K562 (cell line): ENCODE measurements around the gene TCF4. TPM values are rescaled to one million over a fixed set of nuclear protein-coding genes. Genes with fewer than 3 reads are reported as not detected.

Source experiments
- BMI1 ChIP-seq: fragments of 150-350 bp; IDR thresholded peaks from 2 replicates; pipeline ENCODE4 v1.6.1; 2014; ENCODE audit warnings: low read length
- HMG20B ChIP-seq: fragments of 250-450 bp; sonication (Bioruptor Pico); IDR thresholded peaks from 2 replicates; pipeline ENCODE4 v1.5.0; 2021; ENCODE audit warnings: mild to moderate bottlenecking
- KDM5B ChIP-seq: fragments of 200-600 bp; sonication (generic); IDR thresholded peaks from 2 replicates; pipeline ENCODE4 v1.6.1; 2012; ENCODE audit warnings: low read depth, mild to moderate bottlenecking, moderate library complexity, low read length, control low read depth, inconsistent platforms; ENCODE audit not compliant: insufficient replicate concordance
- NFIX ChIP-seq: fragments of 250-450 bp; sonication (Bioruptor Pico); IDR thresholded peaks from 2 replicates; pipeline ENCODE4 v1.4.0; 2020; ENCODE audit warnings: low read depth, mild to moderate bottlenecking, moderate library complexity
- RUNX1 ChIP-seq: sonication (generic); IDR thresholded peaks from 2 replicates; pipeline ENCODE4 v1.6.1; 2016; ENCODE audit warnings: antibody characterized with exemption, low read depth
- ZBTB8A ChIP-seq: fragments of 450-650 bp; IDR thresholded peaks from 2 replicates; pipeline ENCODE4 v1.6.1; 2018; ENCODE audit warnings: mild to moderate bottlenecking, moderate library complexity; ENCODE audit not compliant: partially characterized antibody
- ZNF282 ChIP-seq: sonication (generic); formaldehyde crosslinking; IDR thresholded peaks from 2 replicates; pipeline ENCODE4 v1.8.1; 2023; ENCODE audit warnings: missing genetic modification reagents
- polyA plus RNA-seq, 8 experiments: library from polyadenylated mRNA; depleted of rRNA in 4 of 8; stranded (reverse) in 5 of 8; unstranded in 3 of 8; fragments of >200 nt; fragmentation: Nextera tagmentation in 2 of 8; fragmentation: Illumina TruSeq in 1 of 8; extraction: Ambion mirVana in 2 of 8; extraction: Trizol in 1 of 8; gene quantifications; 2 replicates each; pipeline versions ENCODE4 v1.2.1 to v1.2.3, GENCODE V29; 2011 to 2014; ENCODE audit warnings: inconsistent platforms in 1 of 8, missing spikeins in 1 of 8
- total RNA-seq, 7 experiments: library from RNA; depleted of rRNA in 6 of 7; stranded (reverse); fragments of >200 nt in 6 of 7; fragmentation: Illumina TruSeq in 2 of 7; extraction: Trizol in 2 of 7; gene quantifications; 2 replicates each; pipeline versions ENCODE4 v1.2.1 to v1.2.3, GENCODE V29; 2011 to 2021; ENCODE audit warnings: low replicate concordance in 1 of 7
- TF ChIP-seq, protein P1 (sequence below): fragments of 450-650 bp; IDR thresholded peaks from 2 replicates; pipeline ENCODE4 v1.7.0; 2016; ENCODE audit warnings: borderline replicate concordance
- TF ChIP-seq, protein P2 (sequence below): fragments of 250-450 bp; sonication (Bioruptor Pico); IDR thresholded peaks from 2 replicates; pipeline ENCODE4 v1.5.0; 2021; ENCODE audit warnings: mild to moderate bottlenecking, moderate library complexity
- TF ChIP-seq, protein P3 (sequence below): fragments of 450-650 bp; formaldehyde crosslinking; IDR thresholded peaks from 2 replicates; pipeline ENCODE4 v1.4.0; 2020; ENCODE audit warnings: mild to moderate bottlenecking, moderate library complexity

The TCF4 gene
- total and polyA plus RNA-seq, 9 of the 15 experiments (the other 6 are each of a cell fraction or from before 2014, with no cell fraction given): 4.8 to 24.7 (median 15.2) TPM

DNA sequence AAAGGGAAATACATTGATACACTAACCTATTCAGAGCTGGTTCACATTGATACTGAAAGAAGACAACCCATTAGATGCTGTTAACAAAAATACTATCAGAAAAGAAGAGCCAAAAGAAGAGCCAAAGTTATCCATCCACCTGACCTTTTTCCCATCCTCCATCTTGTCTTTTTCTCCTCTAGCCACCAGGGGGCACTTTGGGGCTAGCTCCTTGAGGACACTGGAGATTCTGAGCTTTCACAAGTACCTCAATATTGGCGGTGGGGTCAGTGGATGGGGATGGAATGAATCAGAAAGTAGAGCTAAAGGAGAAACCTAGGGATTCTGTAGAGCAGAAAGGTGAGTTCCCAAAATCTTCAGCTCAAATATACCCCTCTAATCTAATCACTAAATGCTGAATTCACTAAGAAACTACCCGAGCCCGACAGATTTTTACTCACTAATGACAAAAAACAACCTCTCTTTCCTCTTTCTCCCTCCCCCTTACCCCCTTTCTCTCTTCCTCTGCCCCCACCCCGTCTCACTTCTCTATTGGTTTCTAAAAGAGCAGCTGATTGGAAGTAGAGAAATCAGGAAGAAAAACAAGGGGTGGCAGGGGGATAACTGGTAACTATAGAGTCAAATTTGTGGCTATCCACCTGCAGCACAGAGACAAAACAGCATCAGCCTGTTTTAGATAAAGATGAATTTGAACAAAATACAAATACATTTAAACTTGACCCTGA is 203.3 kb downstream of the TCF4 start (continued):
- TF ChIP-seq, protein P1, sequence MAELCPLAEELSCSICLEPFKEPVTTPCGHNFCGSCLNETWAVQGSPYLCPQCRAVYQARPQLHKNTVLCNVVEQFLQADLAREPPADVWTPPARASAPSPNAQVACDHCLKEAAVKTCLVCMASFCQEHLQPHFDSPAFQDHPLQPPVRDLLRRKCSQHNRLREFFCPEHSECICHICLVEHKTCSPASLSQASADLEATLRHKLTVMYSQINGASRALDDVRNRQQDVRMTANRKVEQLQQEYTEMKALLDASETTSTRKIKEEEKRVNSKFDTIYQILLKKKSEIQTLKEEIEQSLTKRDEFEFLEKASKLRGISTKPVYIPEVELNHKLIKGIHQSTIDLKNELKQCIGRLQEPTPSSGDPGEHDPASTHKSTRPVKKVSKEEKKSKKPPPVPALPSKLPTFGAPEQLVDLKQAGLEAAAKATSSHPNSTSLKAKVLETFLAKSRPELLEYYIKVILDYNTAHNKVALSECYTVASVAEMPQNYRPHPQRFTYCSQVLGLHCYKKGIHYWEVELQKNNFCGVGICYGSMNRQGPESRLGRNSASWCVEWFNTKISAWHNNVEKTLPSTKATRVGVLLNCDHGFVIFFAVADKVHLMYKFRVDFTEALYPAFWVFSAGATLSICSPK: no peak
- TF ChIP-seq, protein P2, sequence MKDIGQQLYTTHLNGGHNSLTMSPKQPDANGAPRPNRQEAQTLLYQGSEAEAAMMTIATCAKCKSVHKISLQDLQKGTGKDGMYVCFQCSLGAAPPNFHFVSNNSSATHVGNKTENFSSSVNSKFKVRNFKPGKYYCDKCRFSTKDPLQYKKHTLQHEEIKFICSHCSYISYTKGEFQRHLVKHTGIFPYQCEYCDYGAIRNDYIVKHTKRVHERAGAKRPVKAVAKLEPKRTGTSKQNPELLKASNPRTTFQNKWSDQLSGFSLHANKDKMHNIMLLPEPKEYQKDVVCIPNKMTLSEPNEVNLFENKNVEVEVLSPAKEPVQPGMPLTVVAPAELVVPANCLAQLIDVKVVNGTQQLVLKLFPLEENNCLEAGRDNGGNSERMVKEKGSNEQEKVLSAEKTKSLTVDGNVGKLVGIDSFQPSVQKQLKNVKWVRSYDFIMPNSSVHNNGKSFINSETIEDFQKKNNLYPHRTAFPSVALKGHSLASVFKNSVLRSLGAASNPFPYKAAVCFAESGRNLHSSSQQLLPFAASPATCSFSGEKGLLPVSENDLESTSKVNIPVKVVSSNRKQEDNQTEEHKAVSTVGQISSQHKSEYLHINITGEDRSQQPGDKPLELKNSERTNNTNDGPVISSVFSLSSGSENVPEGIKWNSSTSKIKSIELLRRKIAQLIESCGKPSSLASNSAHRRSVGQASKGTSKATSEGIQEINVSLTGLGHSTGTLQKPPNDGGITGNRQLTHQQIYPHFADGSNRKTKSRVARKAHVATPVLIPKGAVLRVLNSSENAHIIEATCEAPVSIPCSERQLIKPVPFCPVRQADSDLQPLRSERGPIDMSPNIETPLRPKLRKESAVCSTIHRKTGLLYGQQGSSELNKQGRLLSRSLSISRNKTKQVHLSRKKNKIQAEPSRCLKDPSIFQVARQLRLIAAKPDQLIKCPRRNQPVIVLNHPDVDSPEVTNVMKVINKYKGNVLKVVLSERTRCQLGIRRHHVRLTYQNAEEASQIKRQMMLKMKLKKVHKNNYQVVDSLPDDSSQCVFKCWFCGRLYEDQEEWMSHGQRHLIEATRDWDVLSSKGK (CRISPR knock-in tag): no peak
- TF ChIP-seq RUNX1 (no peak), ZNF282 (CRISPR knock-in tag) (no peak), BMI1 (no peak), HMG20B (CRISPR knock-in tag) (no peak), KDM5B (no peak), ZBTB8A (no peak), NFIX (CRISPR knock-in tag) (no peak)
- TF ChIP-seq, protein P3, sequence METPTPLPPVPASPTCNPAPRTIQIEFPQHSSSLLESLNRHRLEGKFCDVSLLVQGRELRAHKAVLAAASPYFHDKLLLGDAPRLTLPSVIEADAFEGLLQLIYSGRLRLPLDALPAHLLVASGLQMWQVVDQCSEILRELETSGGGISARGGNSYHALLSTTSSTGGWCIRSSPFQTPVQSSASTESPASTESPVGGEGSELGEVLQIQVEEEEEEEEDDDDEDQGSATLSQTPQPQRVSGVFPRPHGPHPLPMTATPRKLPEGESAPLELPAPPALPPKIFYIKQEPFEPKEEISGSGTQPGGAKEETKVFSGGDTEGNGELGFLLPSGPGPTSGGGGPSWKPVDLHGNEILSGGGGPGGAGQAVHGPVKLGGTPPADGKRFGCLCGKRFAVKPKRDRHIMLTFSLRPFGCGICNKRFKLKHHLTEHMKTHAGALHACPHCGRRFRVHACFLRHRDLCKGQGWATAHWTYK (CRISPR knock-in tag): no peak
